Keratinocyte (primary cell): ENCODE data around the gene ZHX3. TPM values are rescaled to one million over a fixed set of nuclear protein-coding genes. Genes with fewer than 3 reads are reported as not detected.

ENCODE experiments used
- DNase-seq: peaks from one replicate; pipeline ENCODE4 v3.0.0-alpha.2; 2011; ENCODE audit warnings: low read depth, missing footprints, low spot score
- FAIRE-seq: peaks from 2 replicates; lab custom pipeline; 2011; peaks lifted over from hg19 to GRCh38; lab: Jason Lieb, UNC
- H2AFZ ChIP-seq: 2 replicates; pipeline ENCODE4 v1.6.0; 2012; ENCODE audit warnings: low read length, control low read depth, inconsistent platforms; ENCODE audit not compliant: control insufficient read depth
- H3K27ac ChIP-seq: 2 replicates; pipeline ENCODE4 v1.5.1; 2011; ENCODE audit warnings: low read length; ENCODE audit not compliant: control insufficient read depth, insufficient read depth
- H3K27me3 ChIP-seq: 3 replicates; pipeline ENCODE4 v1.6.0; 2011; ENCODE audit warnings: low read length; ENCODE audit not compliant: control insufficient read depth, insufficient read depth; ENCODE audit errors: extremely low read depth
- H3K36me3 ChIP-seq, 2 experiments: 2 replicates in 1 of 2; 3 replicates in 1 of 2; pipeline ENCODE4 v1.5.1; 2011; ENCODE audit warnings: low read length in 2 of 2, mild to moderate bottlenecking in 1 of 2; ENCODE audit not compliant: control insufficient read depth in 2 of 2, insufficient read depth in 2 of 2; ENCODE audit errors: extremely low read depth in 1 of 2
- H3K4me1 ChIP-seq: 3 replicates; pipeline ENCODE4 v1.5.1; 2011; ENCODE audit warnings: low read length; ENCODE audit not compliant: control insufficient read depth, insufficient read depth; ENCODE audit errors: extremely low read depth
- H3K4me2 ChIP-seq: 3 replicates; pipeline ENCODE4 v1.6.0; 2011; ENCODE audit warnings: low read depth, low read length; ENCODE audit not compliant: control insufficient read depth, insufficient read depth; ENCODE audit errors: extremely low read depth
- H3K4me3 ChIP-seq, 3 experiments: fragments of 200-600 bp in 1 of 3; sonication (generic) in 1 of 3; 2 replicates in 2 of 3; 3 replicates in 1 of 3; pipeline ENCODE4 v1.5.1; 2011 to 2016; ENCODE audit warnings: low read length in 3 of 3, mild to moderate bottlenecking in 3 of 3, control low read depth in 2 of 3, inconsistent platforms in 1 of 3, low read depth in 1 of 3, mixed read lengths in 1 of 3, mixed run types in 1 of 3, moderate library complexity in 1 of 3; ENCODE audit not compliant: control insufficient read depth in 2 of 3, insufficient read depth in 2 of 3; ENCODE audit errors: extremely low read depth in 1 of 3
- H3K79me2 ChIP-seq: 2 replicates; pipeline ENCODE4 v1.6.0; 2012; ENCODE audit warnings: low read length; ENCODE audit not compliant: control insufficient read depth, insufficient read depth
- H3K9ac ChIP-seq: 3 replicates; pipeline ENCODE4 v1.6.0; 2011; ENCODE audit warnings: low read length; ENCODE audit not compliant: control insufficient read depth, insufficient read depth; ENCODE audit errors: extremely low read depth
- H3K9me1 ChIP-seq: 3 replicates; pipeline ENCODE4 v1.6.0; 2011; ENCODE audit warnings: low read length; ENCODE audit not compliant: control insufficient read depth, insufficient read depth; ENCODE audit errors: extremely low read depth
- H3K9me3 ChIP-seq: 2 replicates; pipeline ENCODE4 v1.5.1; 2012; ENCODE audit warnings: low read depth, low read length; ENCODE audit not compliant: control insufficient read depth
- H4K20me1 ChIP-seq: 3 replicates; pipeline ENCODE4 v1.6.0; 2011; ENCODE audit warnings: low read length; ENCODE audit not compliant: control insufficient read depth, insufficient read depth; ENCODE audit errors: extremely low read depth
- CTCF ChIP-seq, 3 experiments: IDR thresholded peaks in 1 of 3; conservative IDR thresholded peaks in 1 of 3; optimal IDR thresholded peaks in 1 of 3; 2 replicates in 2 of 3; 3 replicates in 1 of 3; pipeline versions ENCODE3 to v1.5.1; 2011; ENCODE audit warnings: low read length in 3 of 3, mild to moderate bottlenecking in 3 of 3, moderate library complexity in 2 of 3, control low read depth in 1 of 3, inconsistent platforms in 1 of 3; ENCODE audit not compliant: insufficient read depth in 2 of 3; ENCODE audit errors: extremely low read depth in 1 of 3
- EZH2 ChIP-seq: IDR thresholded peaks from one replicate; pipeline ENCODE4 v1.6.1; 2012; ENCODE audit warnings: inconsistent platforms, mild to moderate bottlenecking, low read length, moderate library complexity
- dilution Hi-C: fragments of 300-500 bp; cut with MboI; formaldehyde crosslinking; loops from one replicate; pipeline ENCODE4 v1.7.0; 2020; ENCODE audit warnings: low sequenced_read_pairs; ENCODE audit not compliant: extremely low pct_ligation_motif_present
- polyA plus RNA-seq, 5 experiments: library from polyadenylated mRNA; depleted of rRNA in 3 of 5; stranded (reverse) in 3 of 5; stranded (forward) in 1 of 5; unstranded in 1 of 5; fragments of >200 nt; gene quantifications; 1 replicate in 1 of 5; 2 replicates in 3 of 5; 3 replicates in 1 of 5; pipeline versions ENCODE4 v1.2.1 to v1.2.3, GENCODE V29; 2011 to 2012; ENCODE audit warnings: missing spikeins in 2 of 5, low read depth in 1 of 5, low replicate concordance in 1 of 5

ZHX3 gene
- polyA plus RNA-seq, 1 donor (not counting 4 experiments of a cell fraction or from before 2014, with no cell fraction given) = 16.5 TPM

- Histone ChIP-seq H3K36me3 (peaks cover 8 to 9% of the 10 kb centered on the region in 2 experiments), H3K4me2 (no peak overlapping the region), H3K9me1 (no peaks in the 10 kb centered on the region), H3K9me3 (no peaks in the 10 kb centered on the region), H4K20me1 (no peaks in the 10 kb centered on the region), H3K4me1 (peaks cover 21% of the 10 kb centered on the region), H3K27ac (no peak overlapping the region), H2AFZ (no peak overlapping the region), H3K27me3 (no peaks in the 10 kb centered on the region), H3K9ac (no peak overlapping the region), H3K4me3 (no peak overlapping the region), H3K79me2 (peaks cover 18% of the 10 kb centered on the region)
- FAIRE-seq (no peak), DNase-seq (no peak)
- no peak for TF ChIP-seq EZH2
- no peak for TF ChIP-seq CTCF (optimal IDR thresholded peaks at IDR 0.05 in 1 of 3, IDR thresholded peaks at IDR 0.05 in 1 of 3, conservative IDR thresholded peaks at IDR 0.05 in 1 of 3; ENCODE audit: extremely low read depth in 1 of 3, insufficient read depth in 2 of 3, low read length in 3 of 3)
- dilution Hi-C loops = no loop called here
These were observed 25.2 kb upstream of the ZHX3 start for GRCh38 chr20:41342474-41343464.

GRCh38 chr20:41340327-41341055 is 23.0 kb upstream of the ZHX3 start, which contains the start of gene LPIN3:
Gene LPIN3, plus strand, starts transcription at chr20:41340821. Its CDS starts 4,983 bp downstream, at chr20:41345804.
- Histone ChIP-seq H3K9me3 (no peaks in the 10 kb centered on the region), H3K9ac (peak within 1 kb of the TSS; percentile 83), H3K27me3 (no peaks in the 10 kb centered on the region), H3K4me3 (peak within 1 kb of the TSS; percentile 58 to 85 (median 81)), H3K27ac (peak within 1 kb of the TSS; percentile 68), H3K4me1 (peaks cover 21% of the 10 kb centered on the region), H4K20me1 (no peaks in the 10 kb centered on the region), H3K4me2 (peak within 1 kb of the TSS; percentile 97), H3K79me2 (peaks cover 18% of the 10 kb centered on the region), H3K9me1 (no peaks in the 10 kb centered on the region), H3K36me3 (peaks cover 2 to 5% of the 10 kb centered on the region in 2 experiments), H2AFZ (peak within 1 kb of the TSS; percentile 91)
- dilution Hi-C loops = no loop called here
- TF ChIP-seq CTCF (optimal IDR thresholded peaks at IDR 0.05 in 1 of 3, IDR thresholded peaks at IDR 0.05 in 1 of 3, conservative IDR thresholded peaks at IDR 0.05 in 1 of 3; ENCODE audit: extremely low read depth in 1 of 3, insufficient read depth in 2 of 3, low read length in 3 of 3) = peak in 2 of 3 experiments; percentile 57 to 70
- no peak for TF ChIP-seq EZH2
- FAIRE-seq (peak; percentile 52), DNase-seq (peak; percentile 84)
